ENCODE results near the gene ALS2CL. TPM values are rescaled to one million over a fixed set of nuclear protein-coding genes. Genes with fewer than 3 reads are reported as not detected.

Gene ALS2CL
- total RNA-seq, 4 donors from 2014 or later, result 13.0 to 20.1 (median 16.4) TPM

GRCh38 chr3:46677411-46677726, 16.1 kb downstream of the ALS2CL start:
- Histone ChIP-seq H3K4me1 (no peaks in the 10 kb centered on the region), H3K27ac (no peak overlapping the region), H3K9me3 (no peaks in the 10 kb centered on the region), H3K4me3 (no peak overlapping the region), H3K36me3 (peaks cover 0 to 7% (median 0%) of the 10 kb centered on the region in 3 donors), H3K27me3 (no peaks in the 10 kb centered on the region)
- WGBS, 2 donors, result 46 to 48% methylated on average over 6 of the region's 6 CpGs
- TF ChIP-seq, protein P1, sequence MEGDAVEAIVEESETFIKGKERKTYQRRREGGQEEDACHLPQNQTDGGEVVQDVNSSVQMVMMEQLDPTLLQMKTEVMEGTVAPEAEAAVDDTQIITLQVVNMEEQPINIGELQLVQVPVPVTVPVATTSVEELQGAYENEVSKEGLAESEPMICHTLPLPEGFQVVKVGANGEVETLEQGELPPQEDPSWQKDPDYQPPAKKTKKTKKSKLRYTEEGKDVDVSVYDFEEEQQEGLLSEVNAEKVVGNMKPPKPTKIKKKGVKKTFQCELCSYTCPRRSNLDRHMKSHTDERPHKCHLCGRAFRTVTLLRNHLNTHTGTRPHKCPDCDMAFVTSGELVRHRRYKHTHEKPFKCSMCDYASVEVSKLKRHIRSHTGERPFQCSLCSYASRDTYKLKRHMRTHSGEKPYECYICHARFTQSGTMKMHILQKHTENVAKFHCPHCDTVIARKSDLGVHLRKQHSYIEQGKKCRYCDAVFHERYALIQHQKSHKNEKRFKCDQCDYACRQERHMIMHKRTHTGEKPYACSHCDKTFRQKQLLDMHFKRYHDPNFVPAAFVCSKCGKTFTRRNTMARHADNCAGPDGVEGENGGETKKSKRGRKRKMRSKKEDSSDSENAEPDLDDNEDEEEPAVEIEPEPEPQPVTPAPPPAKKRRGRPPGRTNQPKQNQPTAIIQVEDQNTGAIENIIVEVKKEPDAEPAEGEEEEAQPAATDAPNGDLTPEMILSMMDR (IDR thresholded peaks at IDR 0.05), result no peak
- TF ChIP-seq POLR2A (IDR thresholded peaks at IDR 0.05) (no peak), EP300 (IDR thresholded peaks at IDR 0.05) (no peak)
- DNase-seq (ENCODE audit: low spot score in 2 of 2), result no peak

DNA sequence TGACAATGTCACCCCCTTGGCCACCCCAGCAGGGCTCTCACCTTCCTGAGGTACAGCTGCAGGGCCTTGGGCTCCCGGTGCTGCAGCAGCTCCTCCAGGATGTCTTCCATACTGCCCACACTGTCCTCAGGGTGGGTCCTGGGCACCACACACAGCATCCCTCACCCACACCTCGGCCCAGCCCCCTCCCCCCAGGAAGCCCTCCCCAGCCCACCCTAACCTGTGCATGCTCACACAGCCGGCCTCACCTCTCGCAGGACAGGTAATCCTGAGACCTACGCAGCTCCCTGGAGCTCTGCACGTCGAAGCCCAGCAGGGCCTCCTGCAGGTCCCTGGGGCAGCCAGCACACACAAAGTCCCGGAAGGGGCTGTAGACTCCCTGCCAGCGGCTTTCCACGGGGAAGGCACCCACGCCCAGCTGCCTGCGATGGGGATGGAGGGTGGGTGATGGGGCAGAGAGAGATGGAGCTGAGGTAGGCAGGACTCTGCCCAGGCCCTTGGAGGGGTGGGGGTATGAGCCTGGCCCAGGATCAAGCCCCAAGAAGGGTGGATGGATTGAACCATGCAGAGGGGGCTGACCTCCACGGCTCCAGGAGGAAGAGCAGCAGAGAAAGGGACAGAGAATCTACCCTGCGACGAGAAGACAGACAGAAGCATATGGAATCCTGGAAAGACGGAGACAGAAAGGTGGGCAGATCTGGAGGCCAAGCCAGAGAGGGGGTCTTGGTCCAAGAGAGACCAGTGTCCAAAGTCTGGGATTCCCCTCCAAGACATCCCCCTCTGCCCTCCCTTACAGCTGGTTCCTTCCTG, 16.7 kb downstream of the ALS2CL start:
- Histone ChIP-seq H3K9me3 (no peaks in the 10 kb centered on the region), H3K36me3 (peaks cover 0 to 7% (median 0%) of the 10 kb centered on the region in 3 donors), H3K4me3 (no peak overlapping the region), H3K4me1 (no peaks in the 10 kb centered on the region), H3K27ac (no peak overlapping the region), H3K27me3 (no peaks in the 10 kb centered on the region)
- TF ChIP-seq, protein P1 (IDR thresholded peaks at IDR 0.05), result no peak
- no peak for TF ChIP-seq EP300 (IDR thresholded peaks at IDR 0.05)
- no peak for TF ChIP-seq POLR2A (IDR thresholded peaks at IDR 0.05)
- DNase-seq (ENCODE audit: low spot score in 2 of 2), result no peak
- 76 to 83% methylated on average over 14 to 16 of the region's 16 CpGs for WGBS, 2 donors

DNA sequence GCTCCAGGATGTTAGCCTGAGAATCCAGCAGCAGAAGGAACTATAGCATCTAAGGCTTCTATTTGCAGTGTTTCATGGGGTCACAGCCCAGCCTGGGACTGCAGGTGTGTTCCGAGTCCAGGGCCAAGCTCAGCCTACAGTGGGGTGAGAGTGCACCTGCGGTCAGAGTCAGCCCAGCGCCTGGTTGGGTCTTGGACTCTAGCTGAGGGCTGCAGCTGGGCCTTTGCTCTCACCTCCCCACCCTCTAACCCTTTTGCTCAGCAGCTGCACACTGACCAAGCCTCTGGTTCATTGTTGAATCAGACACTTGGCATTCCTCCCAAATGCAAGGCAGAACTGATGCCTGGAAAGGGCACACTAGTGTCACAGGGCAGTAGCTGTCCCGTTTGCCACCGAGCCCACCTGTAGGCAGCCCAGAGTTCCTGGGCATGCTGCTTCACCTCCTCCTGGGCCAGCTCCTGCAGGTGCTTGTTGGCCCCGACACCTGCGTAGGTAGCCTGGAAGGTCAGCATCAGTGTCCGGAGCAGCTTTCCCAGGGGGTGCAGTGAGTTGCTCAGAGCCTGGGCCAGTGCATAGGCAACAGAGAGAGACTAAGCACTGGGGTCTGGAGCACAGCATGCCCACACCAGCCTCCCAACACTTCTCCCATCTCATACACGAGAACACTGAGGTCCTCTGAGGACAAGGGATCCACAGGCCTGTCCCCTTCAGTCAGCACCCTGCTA, 17.5 kb downstream of the ALS2CL start:
- no peak for DNase-seq (ENCODE audit: low spot score in 2 of 2)
- 63 to 66% methylated on average over 7 to 9 of the region's 9 CpGs for WGBS, 2 donors
- Histone ChIP-seq H3K4me1 (no peaks in the 10 kb centered on the region), H3K36me3 (peaks cover 0 to 5% (median 0%) of the 10 kb centered on the region in 3 donors), H3K27me3 (no peaks in the 10 kb centered on the region), H3K27ac (no peak overlapping the region), H3K4me3 (no peak overlapping the region), H3K9me3 (no peaks in the 10 kb centered on the region)
- TF ChIP-seq EP300 (IDR thresholded peaks at IDR 0.05), result no peak
- TF ChIP-seq POLR2A (IDR thresholded peaks at IDR 0.05), result no peak
- TF ChIP-seq, protein P1 (IDR thresholded peaks at IDR 0.05), result no peak

DNA sequence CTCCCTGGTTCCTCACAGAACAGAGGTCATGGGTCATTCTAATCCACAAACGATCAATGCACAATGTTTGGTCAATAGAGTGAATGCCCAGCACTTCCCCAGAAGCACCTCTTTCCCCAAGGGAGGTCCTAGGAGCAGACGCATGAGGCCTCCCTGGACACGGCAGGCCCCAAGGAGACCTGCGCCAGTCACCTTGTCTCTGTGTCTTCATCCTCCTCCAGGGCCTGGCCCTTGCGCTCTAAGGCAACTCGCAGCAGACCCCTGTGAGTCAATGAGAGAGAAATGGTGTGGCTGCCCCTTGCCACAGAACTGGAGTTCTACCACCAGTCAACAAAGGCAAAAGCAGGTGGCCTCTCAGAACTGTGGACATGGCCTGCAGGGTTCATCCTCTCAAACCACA, 18.1 kb downstream of the ALS2CL start:
- Histone ChIP-seq H3K27me3 (no peaks in the 10 kb centered on the region), H3K4me1 (no peaks in the 10 kb centered on the region), H3K27ac (no peak overlapping the region), H3K36me3 (no peaks in the 10 kb centered on the region), H3K9me3 (no peaks in the 10 kb centered on the region), H3K4me3 (no peak overlapping the region)
- TF ChIP-seq, protein P1 (IDR thresholded peaks at IDR 0.05), result no peak
- TF ChIP-seq EP300 (IDR thresholded peaks at IDR 0.05) (no peak), POLR2A (IDR thresholded peaks at IDR 0.05) (no peak)
- WGBS, 2 donors, result 69 to 77% methylated on average over 6 of the region's 6 CpGs
- DNase-seq (ENCODE audit: low spot score in 2 of 2), result no peak
